Activated CD4-positive, alpha-beta T cell treated with anti-CD3 and anti-CD28 coated beads for 24 hours (primary cell): ENCODE data around the gene NRIP3.
"Not testable (repeated sequence)": the region's sequence is repeated elsewhere in the genome, so short reads cannot be mapped to it uniquely, and the experiment has no call there.

Source experiments
- DNase-seq, 2 donors: peaks; one replicate each; pipeline ENCODE4 v3.0.0-alpha.2; 2020; ENCODE audit warnings: low read depth in 2 of 2

Gene NRIP3

DNA sequence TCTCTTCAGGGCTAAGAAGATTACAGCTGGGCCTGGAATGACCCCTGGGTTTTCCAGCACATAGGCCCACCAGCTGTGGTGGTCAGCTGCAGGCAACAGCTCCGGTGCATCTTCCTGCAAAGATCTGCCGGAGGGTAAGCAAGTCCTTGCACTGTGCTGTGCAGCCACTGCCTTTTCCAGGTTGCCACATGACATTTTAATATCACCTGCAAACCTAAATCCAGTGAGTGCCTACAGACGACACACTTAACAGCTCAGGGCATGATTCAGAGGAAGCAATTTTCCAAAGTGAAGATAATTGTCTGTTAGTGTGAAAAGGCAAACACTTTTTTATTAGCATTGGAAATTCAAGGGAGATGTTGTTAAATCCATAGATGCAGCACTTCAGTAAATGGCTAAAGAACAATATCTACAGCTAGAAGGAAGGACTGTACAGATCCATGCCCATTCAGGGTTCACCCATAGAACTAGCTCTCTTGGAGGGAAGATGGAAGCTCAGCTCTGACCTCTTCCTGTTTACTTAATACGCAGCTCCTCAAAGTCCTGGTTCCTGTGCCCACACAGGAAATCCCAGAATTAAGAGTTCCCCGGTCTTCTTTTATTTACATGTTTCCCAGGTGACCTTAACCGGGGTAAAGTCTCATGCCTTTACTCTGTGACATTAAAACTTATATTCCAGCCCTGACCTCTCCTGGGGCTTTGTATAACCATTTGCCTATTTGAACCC is 13.3 kb upstream of the NRIP3 start:
- no peak for DNase-seq

DNA sequence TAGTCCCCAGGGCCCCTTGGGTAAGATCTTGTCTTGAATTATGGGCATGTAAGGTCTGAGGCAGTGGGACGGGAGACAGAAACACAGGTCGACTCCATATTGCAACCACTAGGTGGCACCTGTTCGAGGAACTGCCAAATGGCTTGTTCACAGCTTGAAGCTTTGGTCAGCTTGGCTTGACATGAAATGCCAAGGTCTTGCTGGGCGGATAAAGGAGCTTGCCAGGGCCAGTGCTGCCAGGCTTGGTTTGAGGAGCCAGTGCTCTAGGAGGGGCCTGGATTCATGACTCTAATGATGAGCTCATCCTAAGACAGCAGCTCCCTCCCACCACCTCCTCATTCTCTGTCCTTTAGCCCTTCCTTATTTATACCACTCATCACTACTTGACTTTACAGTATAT is 11.9 kb upstream of the NRIP3 start:
- DNase-seq = peak in 1 of 2 donors; percentile 22

GRCh38 chr11:9014826-9015225 is 11.0 kb upstream of the NRIP3 start:
- DNase-seq = no peak

DNA sequence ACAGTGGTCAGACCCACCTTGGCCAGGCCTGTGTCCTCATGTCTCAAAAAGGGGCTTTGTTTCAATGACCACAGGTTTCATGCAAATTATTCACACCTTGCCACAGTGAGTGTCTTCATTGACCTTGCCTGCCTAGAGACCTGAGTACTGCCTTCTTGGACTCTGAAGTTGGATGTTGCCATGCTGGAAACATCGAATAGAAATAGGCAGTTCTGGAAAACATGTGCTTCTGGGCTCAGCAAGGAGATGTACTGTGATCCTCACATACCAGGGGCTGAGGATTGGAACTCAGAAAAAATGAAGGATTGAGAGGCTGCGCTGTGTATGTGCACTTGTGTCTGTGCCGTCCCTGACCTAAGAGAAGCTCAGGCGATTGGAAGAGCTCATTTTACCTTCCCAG is 9.6 kb upstream of the NRIP3 start:
- DNase-seq = no peak

DNA sequence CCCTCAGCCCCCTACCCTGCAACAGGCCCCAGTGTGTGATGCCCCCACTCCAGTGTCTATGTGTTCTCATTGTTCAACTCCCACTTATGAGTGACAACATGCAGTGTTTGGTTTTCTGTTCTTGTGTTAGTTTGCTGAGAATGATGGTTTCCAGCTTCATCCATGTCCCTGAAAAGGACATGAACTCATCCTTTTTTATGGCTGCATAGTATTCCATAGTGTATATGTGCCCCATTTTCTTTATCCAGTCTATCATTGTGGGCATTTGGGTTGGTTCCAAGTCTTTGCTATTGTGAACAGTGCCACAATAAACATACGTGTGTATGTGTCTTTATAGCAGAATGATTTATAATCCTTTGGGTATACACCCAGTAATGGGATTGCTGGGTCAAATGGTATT is 5.7 kb upstream of the NRIP3 start:
- DNase-seq = not testable (repeated sequence)

- DNase-seq = no peak
Measured at GRCh38 chr11:9008661-9009060, 4.9 kb upstream of the NRIP3 start.

DNA sequence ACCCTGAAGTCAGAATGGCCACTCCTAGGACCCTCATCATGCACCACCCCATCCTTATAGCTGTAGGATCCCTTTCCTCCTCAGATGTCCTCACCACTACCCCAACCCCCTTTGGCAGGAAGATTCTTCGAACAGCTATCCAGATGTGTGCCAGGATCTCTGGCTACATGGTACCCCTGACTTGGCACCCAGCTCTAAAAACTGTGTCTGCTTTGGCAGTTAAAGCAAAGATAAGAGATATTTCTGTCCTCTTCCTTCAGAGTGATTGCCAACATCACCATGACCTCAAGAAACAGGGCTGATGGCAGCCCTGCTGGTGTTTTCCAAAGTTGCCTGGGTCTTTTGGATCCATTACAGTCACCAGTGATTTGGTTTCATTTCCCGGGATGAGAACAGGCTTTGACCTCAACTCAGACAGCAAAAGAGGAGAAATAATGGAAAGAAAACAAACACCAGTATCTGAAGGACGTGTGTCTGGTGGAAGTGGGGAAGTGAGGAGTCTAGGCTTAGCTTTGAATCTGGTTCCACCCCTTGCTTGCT is 4.3 kb upstream of the NRIP3 start:
- DNase-seq = no peak

DNA sequence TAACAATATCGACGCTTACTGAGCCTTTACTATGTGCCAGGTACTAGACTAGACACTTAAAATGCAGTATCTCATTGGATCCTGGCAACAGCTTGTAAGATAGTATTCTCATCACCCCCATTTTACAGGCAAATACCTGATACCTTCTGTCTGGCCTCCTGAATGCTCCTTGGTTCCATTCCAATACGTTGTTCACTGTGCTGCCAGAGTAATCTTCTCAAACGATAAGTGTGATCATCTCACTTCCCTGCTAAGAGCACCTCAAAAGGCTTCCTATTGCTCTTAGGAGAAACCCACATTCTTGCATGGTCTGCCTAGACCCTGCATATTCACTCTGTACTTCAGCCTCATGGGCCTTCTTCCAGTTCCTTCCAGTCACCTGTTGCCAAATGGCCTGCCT is 1.3 kb upstream of the NRIP3 start:
- no peak for DNase-seq

GRCh38 chr11:9004183-9004926 is 554 bp upstream of the NRIP3 start:
- no peak for DNase-seq

DNA sequence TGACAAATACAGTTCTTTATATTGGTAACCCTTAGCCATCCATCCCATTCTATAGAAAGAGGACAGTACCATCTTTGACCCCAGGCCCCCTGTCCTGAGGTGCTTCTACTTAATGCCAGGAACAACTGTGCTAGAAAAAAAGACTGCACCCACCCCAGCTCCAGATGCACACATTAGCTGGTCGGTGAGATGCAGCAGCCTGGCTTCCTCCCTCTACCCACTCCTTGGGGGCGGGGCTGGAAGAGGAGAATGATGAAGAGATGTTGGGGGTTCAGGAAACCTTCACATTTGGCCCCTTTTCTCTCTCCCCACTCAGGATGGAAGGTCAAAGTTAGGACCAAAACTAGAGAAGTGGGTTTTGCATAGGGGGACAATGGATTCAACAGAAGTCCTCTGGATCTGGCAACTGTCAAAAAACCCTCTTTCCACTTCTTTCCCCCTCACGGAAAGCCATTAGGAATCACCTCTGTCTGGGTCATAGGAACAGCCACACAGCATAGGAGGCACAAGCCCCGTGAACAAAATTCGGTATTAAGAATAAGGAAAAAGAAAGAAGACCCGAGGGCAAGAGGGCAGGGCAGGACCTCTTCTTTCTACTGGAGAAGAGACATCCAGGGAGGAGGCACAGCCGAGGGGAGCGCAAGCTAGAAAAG is 755 bp downstream of the NRIP3 start:
- DNase-seq = no peak

DNA sequence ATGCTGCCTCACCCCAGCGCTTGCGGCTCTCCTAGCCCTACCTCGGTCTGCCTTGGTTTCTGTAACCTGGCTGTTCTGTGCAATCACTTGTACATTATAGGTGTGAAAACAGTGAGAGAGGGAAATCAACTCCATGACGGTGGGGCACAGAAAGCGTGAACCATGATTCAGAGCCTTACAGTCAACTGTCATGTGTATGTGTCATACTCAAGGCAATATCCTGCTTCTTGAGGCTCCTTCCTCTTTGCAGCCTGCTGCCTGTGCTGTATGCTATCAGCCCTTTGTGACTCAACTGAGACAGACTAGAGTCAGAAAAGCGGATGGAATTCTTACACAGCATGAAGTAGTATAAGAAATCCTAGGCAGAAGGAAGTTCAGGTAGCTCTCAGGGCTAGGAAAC is 2.1 kb downstream of the NRIP3 start:
- DNase-seq = peak in 1 of 2 donors; percentile 26

- no peak for DNase-seq
Measured at GRCh38 chr11:8998017-8998416, 5.8 kb downstream of the NRIP3 start.

GRCh38 chr11:8997451-8997850 is 6.3 kb downstream of the NRIP3 start:
- DNase-seq = no peak

DNA sequence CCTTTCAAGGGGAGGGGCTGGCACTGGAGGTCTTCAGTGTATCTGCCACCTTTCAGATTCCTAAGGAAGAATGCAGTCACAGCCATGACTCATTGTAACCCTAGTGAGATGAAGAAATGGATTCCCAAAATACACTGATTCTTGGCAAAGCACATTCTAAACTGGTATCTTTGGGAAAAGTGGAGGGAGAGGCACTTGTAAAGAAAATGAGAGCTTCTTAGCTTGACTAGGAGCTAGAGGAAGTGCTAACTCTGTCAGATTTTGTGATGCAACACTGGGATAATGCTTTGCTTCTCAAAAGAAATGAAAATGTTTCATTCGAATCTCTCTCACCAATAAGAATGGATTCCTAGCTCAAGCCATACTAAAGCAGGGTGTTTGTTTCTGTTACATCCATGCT is 14.3 kb downstream of the NRIP3 start:
- no peak for DNase-seq

- no peak for DNase-seq
Measured at GRCh38 chr11:8988329-8989234, 15.2 kb downstream of the NRIP3 start.

GRCh38 chr11:8987446-8987845 is 16.4 kb downstream of the NRIP3 start:
- no peak for DNase-seq

DNA sequence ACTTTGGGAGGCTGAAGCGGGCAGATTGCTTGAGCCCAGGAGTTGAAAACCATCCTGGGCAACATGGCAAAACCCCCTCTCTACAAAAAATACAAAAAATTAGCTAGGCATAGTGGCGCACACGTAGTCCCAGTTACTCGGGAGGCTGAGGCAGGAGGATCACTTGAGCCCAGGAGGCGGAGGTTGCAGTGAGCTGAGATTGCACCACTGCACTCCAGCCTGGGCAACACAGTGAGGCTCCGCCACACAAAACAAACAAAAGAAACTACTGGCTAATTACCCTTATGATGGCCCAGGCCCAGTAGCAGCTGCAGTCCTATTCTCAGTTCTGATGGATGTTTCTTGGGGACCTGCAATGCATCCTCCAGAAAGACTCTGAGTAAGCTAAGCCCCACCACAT is 17.0 kb downstream of the NRIP3 start:
- not testable (repeated sequence) for DNase-seq

DNA sequence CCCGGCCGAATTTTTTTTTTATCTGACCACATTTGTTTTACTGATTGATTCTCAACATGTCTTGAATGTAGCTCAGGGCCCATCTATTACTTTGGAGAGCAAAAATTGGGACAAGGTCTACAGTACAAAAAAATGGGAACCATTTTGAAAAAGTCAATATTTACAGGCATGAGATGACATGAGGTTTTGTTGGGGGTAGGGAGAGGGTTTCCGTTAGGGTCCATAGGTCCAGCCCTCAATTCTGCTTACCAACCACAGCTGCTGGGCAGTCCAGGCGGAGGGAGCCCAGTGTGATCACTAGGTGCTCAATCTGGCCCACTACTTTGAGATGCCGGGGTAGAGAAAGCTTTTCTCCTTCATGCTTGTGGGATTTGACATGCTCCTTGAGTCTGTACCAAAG is 18.3 kb downstream of the NRIP3 start:
- no peak for DNase-seq

DNA sequence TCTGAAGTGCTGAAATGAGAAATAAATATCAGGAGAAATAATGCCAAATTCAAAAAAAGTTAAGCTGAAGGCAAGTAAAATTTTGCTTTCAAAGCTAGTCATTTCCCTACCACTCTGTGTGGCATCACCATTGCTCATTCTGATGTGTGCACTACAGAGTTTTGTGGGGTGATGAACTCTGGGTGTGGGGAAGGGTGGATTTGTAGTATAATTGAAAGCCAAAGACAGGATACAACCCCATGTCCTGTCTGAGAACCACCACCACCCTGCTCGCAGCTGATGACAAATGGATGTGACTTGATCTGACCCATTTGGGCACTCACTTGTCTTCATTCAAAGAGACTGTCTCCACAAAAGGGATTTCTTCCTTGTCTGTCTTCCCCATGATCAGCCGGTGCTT is 20.2 kb downstream of the NRIP3 start:
- DNase-seq = no peak

- no peak for DNase-seq
Measured at GRCh38 chr11:8980485-8980884, 23.3 kb downstream of the NRIP3 start.

DNA sequence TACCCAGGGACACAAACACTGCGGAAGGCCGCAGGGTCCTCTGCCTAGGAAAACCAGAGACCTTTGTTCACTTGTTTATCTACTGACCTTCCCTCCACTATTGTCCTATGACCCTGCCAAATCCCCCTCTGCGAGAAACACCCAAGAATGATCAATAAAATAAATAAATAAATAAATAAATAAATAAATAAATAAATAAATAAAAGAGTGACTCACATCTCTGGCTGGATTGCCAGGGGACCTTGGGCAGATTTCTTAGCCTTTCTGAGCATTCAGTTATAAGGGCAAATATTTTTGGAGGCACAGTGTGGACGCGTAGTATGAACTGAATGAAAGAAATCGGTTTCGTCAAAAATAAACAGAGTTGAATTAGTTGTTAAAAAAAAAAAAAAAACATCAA is 24.4 kb downstream of the NRIP3 start:
- not testable (repeated sequence) for DNase-seq

- DNase-seq = no peak
Measured at GRCh38 chr11:8973121-8973520, 30.7 kb downstream of the NRIP3 start.
